IPS DF 4.7 (cell line): ENCODE measurements around the gene FMO2.

ENCODE experiments used
- DNase-seq: peaks from one replicate; pipeline ENCODE4 v3.0.0-alpha.2; 2013; ENCODE audit warnings: low spot score; ENCODE audit errors: extremely low read depth

The FMO2 gene, protein sequence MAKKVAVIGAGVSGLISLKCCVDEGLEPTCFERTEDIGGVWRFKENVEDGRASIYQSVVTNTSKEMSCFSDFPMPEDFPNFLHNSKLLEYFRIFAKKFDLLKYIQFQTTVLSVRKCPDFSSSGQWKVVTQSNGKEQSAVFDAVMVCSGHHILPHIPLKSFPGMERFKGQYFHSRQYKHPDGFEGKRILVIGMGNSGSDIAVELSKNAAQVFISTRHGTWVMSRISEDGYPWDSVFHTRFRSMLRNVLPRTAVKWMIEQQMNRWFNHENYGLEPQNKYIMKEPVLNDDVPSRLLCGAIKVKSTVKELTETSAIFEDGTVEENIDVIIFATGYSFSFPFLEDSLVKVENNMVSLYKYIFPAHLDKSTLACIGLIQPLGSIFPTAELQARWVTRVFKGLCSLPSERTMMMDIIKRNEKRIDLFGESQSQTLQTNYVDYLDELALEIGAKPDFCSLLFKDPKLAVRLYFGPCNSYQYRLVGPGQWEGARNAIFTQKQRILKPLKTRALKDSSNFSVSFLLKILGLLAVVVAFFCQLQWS

GRCh38 chr1:171185091-171185490 is at the start of gene FMO2:
FMO2 (plus strand) TSS chr1:171185300; CDS start chr1:171185714, 414 bp downstream.
- no peak for DNase-seq

GRCh38 chr1:171137580-171137979 is 47.5 kb upstream of the FMO2 start:
- no peak for DNase-seq

DNA sequence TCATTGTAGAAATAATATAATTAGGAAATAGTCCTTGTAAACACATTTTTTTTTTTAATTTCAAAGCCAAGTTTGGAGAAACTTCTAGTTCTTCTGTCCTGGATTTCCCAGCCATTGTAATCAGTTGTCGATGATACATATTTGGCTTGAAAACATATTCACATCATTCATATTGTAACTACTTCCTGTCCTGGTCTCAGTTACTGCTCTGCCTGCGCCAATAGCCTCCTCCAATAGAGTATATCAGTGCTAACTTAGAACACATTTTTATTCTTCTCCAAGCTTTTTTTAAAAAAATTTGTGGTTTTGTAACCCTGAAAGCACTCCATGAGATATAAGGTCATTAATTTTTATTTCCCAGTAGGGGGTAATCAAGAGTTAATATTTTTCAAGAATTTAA is 46.1 kb upstream of the FMO2 start:
- no peak for DNase-seq

GRCh38 chr1:171139890-171140289 is 45.2 kb upstream of the FMO2 start:
- DNase-seq, result no peak

- DNase-seq, result no peak
Observed at GRCh38 chr1:171140401-171140800, 44.7 kb upstream of the FMO2 start.

DNA sequence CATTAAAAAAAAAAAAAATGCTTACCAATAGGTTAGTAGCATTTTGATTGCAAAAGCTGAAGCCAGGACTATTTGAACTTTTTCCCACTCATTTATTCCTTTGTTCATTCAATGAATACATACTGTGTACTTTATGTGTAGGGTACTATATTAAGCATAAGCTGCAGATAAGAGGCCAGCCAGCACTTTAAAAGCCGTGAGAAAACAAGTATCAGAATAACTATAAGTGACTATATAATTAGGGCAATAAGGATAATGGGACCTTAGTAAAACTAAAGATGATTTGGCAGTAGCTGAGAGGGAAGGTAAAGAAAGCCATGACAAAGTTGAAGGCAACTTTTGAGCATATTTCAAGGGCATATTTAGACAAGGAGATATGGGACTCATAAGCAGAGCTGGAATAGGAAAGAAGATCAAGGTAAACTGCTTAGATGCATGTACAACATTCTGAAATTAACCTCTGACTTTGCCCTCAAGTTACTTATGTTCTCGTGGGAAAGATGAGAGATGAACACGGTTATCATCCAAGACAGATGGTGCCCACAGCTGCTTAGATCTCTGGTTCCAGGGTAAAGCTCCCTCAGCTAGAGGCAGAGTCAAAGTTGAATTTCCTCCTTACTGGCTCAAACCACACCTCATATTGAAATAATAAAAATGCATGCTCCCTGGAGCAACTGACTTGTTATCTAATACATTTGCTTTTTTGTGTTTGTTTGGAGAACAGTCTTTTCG is 44.0 kb upstream of the FMO2 start:
- no peak for DNase-seq

DNA sequence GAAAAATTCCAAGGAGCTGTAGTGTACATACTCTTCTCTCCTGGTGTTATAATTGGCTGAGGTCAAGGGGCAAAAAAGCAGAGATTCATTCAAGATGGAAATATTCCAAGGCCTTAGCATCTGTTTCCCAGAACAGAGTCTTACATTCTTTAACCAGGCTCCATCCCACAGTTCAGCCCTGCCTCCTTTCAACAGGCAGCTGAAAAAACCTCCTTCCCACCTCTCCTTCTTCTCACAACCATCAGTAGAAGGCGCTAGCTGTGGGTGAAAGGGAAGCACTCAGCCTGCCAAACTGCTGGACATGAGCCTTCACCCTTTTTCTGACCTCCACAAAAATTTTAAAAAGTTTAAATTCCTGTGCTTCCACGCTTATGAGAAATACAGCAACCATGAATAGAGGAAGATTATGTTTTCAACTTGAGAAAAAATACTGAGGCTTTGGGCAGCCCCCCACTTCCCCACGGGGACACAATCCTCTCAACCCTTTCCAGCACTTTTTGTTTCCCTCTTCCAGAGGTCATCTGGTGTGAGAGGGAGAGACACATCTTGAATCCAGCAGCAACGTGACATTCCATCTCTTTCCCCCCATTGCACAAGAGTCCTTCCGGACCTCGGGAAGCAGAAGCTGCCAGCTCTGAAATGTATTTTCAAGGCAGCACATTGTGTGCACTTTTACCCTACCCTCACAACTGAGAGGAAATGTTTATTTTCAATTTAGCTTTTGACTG is 43.2 kb upstream of the FMO2 start:
- no peak for DNase-seq

GRCh38 chr1:171142416-171143385 is 42.4 kb upstream of the FMO2 start:
- DNase-seq, result no peak

GRCh38 chr1:171150156-171150555 is 34.9 kb upstream of the FMO2 start:
- DNase-seq, result no peak

DNA sequence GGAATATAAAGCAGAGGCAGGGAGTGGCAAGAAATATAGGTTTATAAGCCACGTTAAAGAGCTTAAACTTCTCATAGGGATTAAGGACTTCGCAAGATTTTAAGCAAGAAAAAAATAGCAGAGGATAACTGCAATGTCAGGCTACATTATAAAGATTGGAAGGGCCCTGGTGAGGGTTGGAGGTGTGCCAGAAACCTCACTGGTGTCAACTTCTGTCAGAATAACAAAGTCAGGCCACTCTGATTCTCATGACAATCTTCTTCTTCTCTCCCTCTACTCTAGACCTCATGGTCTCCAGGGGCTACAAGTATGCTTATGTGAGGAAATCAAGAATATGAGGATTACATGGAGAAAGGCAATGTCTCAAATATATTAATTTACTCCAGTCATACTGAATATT is 32.6 kb upstream of the FMO2 start:
- DNase-seq, result no peak

- DNase-seq, result no peak
Observed at GRCh38 chr1:171155484-171155883, 29.6 kb upstream of the FMO2 start.

- no peak for DNase-seq
Observed at GRCh38 chr1:171158096-171158495, 27.0 kb upstream of the FMO2 start.

DNA sequence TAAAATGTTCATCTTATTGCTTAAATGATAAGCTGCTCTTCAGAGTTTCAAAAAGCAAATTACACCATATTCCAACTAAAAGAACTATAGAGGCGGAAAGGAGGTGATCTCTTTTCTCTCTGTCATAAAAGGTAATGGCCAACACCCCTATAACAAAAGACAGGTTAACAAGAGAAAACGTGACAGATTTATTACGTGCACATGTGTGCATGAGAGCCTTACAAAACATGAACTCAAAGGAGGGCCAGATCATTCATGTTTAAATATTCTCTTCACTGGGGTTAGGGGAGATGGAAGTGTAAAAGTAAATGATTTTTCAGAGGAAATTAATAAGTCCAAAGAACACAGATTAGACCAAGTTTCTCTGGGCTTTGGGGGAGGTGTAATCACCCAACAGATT is 26.5 kb upstream of the FMO2 start:
- DNase-seq, result no peak

DNA sequence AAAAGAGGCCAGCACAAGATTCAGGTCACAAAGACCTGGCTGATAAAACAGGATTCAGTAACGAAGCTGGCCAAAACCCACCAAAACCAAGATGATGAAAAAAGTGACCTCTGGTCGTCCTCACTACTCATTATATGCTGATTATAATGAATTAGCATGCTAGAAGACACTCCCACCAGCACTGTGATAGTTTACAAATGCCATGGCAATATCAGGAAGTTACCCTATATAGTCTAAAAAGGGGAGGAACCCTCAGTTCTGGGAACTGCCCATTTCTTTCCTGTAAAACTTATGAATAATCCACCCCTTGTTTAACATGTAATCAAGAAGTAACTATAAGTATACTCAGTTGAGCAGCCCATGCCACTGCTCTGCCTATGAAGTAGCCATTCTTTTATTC is 26.0 kb upstream of the FMO2 start:
- DNase-seq, result no peak

DNA sequence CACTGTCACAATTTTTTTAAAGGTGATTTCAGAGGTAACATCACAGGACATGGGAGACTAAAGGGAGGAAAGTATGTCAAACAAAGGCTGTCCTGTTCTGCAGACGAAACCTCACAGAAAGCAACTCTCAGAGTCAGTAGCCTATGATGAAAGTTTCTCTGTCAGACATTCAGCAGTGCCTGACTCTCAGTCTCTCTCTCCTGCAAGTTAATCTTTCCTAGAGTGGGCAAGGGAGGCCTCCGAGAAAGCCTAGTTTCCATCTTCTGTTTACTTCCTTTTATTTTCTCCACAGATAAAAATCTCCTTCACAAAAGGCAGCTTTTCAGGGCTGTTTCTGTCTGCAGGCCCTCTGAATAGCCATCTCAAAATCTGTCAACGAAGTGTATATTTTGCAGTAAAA is 24.9 kb upstream of the FMO2 start:
- DNase-seq, result no peak

- no peak for DNase-seq
Observed at GRCh38 chr1:171160639-171161354, 24.3 kb upstream of the FMO2 start.

DNA sequence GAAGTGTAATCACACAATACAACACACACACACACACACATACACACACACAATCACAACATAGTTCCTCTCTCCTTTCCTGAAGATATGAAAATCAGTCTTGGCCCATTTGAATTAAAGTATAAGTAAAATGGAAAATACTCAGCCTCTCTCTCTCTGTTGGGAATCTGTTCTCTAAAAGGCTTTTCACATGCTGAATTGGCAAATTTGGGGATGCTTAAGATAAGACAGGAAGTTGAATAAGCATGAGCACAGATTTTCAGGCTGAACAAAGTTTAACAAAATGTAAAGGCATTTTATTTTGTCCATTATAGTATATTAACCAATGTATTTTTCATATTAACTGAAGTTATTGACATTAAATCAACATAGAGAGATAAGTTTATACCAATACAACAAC is 23.7 kb upstream of the FMO2 start:
- no peak for DNase-seq

DNA sequence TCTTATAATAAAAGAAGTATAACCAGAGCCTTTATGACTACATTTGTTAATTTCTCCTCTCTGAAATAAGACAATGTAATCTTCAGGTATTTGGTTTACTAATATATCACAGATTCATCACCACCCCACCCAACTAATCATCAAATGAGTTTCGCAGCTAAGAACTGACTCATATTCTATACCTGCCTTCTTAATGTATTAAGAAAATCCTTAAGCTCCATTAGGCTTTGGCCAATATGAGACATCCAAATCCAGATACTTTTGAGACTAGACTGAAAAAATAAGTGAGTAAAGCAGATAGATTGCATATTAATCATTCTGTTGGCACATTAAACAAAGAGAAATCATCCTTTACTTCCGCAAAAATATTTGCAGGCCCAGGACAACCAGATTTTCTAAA is 18.7 kb upstream of the FMO2 start:
- no peak for DNase-seq

DNA sequence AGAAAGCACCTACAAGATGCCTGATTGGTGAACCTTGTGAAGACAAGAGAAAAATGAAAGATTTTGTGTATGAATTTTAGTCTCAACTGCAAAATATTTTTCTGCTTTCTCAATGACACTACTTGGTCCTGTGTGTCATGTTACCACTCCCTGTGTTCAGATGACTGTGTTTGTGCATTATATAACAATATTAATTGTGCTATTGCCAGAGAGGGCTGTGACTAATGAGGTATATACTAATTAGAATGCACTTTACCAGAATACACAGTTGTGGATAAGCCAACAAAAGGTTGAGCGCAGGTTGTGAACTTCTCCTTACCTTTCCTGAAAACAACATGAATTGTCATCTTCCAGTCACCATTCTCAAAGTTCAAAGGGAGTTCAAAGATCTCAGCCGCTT is 17.3 kb upstream of the FMO2 start:
- DNase-seq, result no peak

GRCh38 chr1:171172471-171172870 is 12.6 kb upstream of the FMO2 start:
- DNase-seq, result no peak
